Testis (tissue), 2 donors: ENCODE data around the gene TMEM117.

Source experiments
- CTCF ChIP-seq, 3 experiments: fragments of 450-650 bp in 2 of 3; fragments of 200-600 bp in 1 of 3; sonication (generic) in 1 of 3; IDR thresholded peaks; one replicate each; pipeline ENCODE4 v1.5.1; 2016 to 2019; ENCODE audit warnings: antibody characterized with exemption in 3 of 3, mild to moderate bottlenecking in 2 of 3, moderate library complexity in 1 of 3
- POLR2A ChIP-seq: fragments of 450-650 bp; IDR thresholded peaks from one replicate; pipeline ENCODE4 v1.6.1; 2017; ENCODE audit warnings: antibody characterized with exemption, mild to moderate bottlenecking, moderate library complexity

GRCh38 chr12:43883748-43884147 is 47.9 kb downstream of the TMEM117 start:
- TF ChIP-seq CTCF (IDR thresholded peaks at IDR 0.05) (no peak), POLR2A (no peak)
